GM08714 (cell line): ENCODE results near the gene NME9.

Source experiments
- H3K4me3 ChIP-seq: fragments of 200-500 bp; sonication (Bioruptor generic); 2 replicates; pipeline ENCODE4 v1.5.1; 2014; ENCODE audit warnings: mild to moderate bottlenecking, low read length, inconsistent platforms
- ZNF274 ChIP-seq: IDR thresholded peaks from 2 replicates; pipeline ENCODE4 v1.6.1; 2012; ENCODE audit warnings: mild to moderate bottlenecking, low read depth, low read length

Gene NME9

GRCh38 chr3:138257986-138258385 is 71.7 kb downstream of the NME9 start:
- H3K4me3 ChIP-seq = no peak overlapping the region
- TF ChIP-seq ZNF274 = no peak

GRCh38 chr3:138256022-138256421 is 73.6 kb downstream of the NME9 start:
- H3K4me3 ChIP-seq = no peak overlapping the region
- TF ChIP-seq ZNF274 = no peak

GRCh38 chr3:138254216-138254615 is 75.4 kb downstream of the NME9 start:
- no peak for TF ChIP-seq ZNF274
- H3K4me3 ChIP-seq = no peak overlapping the region

GRCh38 chr3:138253609-138254008 is 76.0 kb downstream of the NME9 start:
- no peak overlapping the region for H3K4me3 ChIP-seq
- TF ChIP-seq ZNF274 = no peak
